Astrocyte (in vitro differentiated cells and primary cell): ENCODE measurements around the gene ZMIZ1. TPM values are rescaled to one million over a fixed set of nuclear protein-coding genes. Genes with fewer than 3 reads are reported as not detected.

Experiments used
- DNase-seq: peaks from one replicate; pipeline ENCODE4 v3.0.0-alpha.2; 2010; ENCODE audit warnings: low read depth
- FAIRE-seq: peaks from 2 replicates; lab custom pipeline; 2011; peaks lifted over from hg19 to GRCh38; lab: Jason Lieb, UNC
- H2AFZ ChIP-seq: 2 replicates; pipeline ENCODE4 v1.6.0; 2012; ENCODE audit warnings: low read depth, low read length, inconsistent platforms
- H3K27ac ChIP-seq: 2 replicates; pipeline ENCODE4 v1.5.1; 2011; ENCODE audit warnings: low read depth, low read length, inconsistent platforms
- H3K27me3 ChIP-seq: 2 replicates; pipeline ENCODE4 v1.6.0; 2011; ENCODE audit warnings: low read length, inconsistent platforms; ENCODE audit not compliant: insufficient read depth
- H3K36me3 ChIP-seq: 2 replicates; pipeline ENCODE4 v1.5.1; 2011; ENCODE audit warnings: low read length, inconsistent platforms; ENCODE audit not compliant: insufficient read depth
- H3K4me1 ChIP-seq: 2 replicates; pipeline ENCODE4 v1.5.1; 2011; ENCODE audit warnings: low read length, inconsistent platforms; ENCODE audit not compliant: insufficient read depth
- H3K4me2 ChIP-seq: 2 replicates; pipeline ENCODE4 v1.6.0; 2012; ENCODE audit warnings: low read length, inconsistent platforms
- H3K4me3 ChIP-seq: 2 replicates; pipeline ENCODE4 v1.5.1; 2011; ENCODE audit warnings: low read depth, mild to moderate bottlenecking, low read length, inconsistent platforms; ENCODE audit not compliant: insufficient read depth
- H3K79me2 ChIP-seq: 2 replicates; pipeline ENCODE4 v1.6.0; 2012; ENCODE audit warnings: mild to moderate bottlenecking, low read length, inconsistent platforms; ENCODE audit not compliant: insufficient read depth
- H3K9ac ChIP-seq: 2 replicates; pipeline ENCODE4 v1.6.0; 2012; ENCODE audit warnings: mild to moderate bottlenecking, low read length, inconsistent platforms
- H3K9me3 ChIP-seq: 2 replicates; pipeline ENCODE4 v1.5.1; 2012; ENCODE audit warnings: low read depth, mild to moderate bottlenecking, low read length, inconsistent platforms; ENCODE audit not compliant: insufficient read depth
- H4K20me1 ChIP-seq: 2 replicates; pipeline ENCODE4 v1.6.0; 2012; ENCODE audit warnings: low read length, inconsistent platforms; ENCODE audit not compliant: insufficient read depth
- H3K27ac Mint-ChIP-seq: one replicate; pipeline ENCODE4 v1.8.0; 2021; ENCODE audit warnings: mild to moderate bottlenecking, mixed read lengths; ENCODE audit not compliant: unreplicated experiment
- H3K27me3 Mint-ChIP-seq: one replicate; pipeline ENCODE4 v1.8.0; 2021; ENCODE audit warnings: low read depth, mixed read lengths; ENCODE audit not compliant: unreplicated experiment
- H3K36me3 Mint-ChIP-seq: one replicate; pipeline ENCODE4 v1.8.0; 2021; ENCODE audit warnings: low read depth, mixed read lengths; ENCODE audit not compliant: unreplicated experiment
- H3K4me1 Mint-ChIP-seq: one replicate; pipeline ENCODE4 v1.8.0; 2021; ENCODE audit warnings: low read depth, mixed read lengths; ENCODE audit not compliant: unreplicated experiment
- H3K4me3 Mint-ChIP-seq: one replicate; pipeline ENCODE4 v1.8.0; 2021; ENCODE audit warnings: mild to moderate bottlenecking, moderate library complexity, mixed read lengths; ENCODE audit not compliant: unreplicated experiment
- H3K9me3 Mint-ChIP-seq: one replicate; pipeline ENCODE4 v1.8.0; 2021; ENCODE audit warnings: mild to moderate bottlenecking, mixed read lengths; ENCODE audit not compliant: unreplicated experiment
- EZH2 ChIP-seq: IDR thresholded peaks from 2 replicates; pipeline ENCODE4 v1.6.1; 2012; ENCODE audit warnings: mild to moderate bottlenecking, low read length, inconsistent platforms; ENCODE audit not compliant: insufficient read depth
- total RNA-seq: library from RNA; stranded (reverse); gene quantifications from 2 replicates; pipeline ENCODE4 v1.2.1, GENCODE V29; 2021
- TF ChIP-seq, protein P1 (sequence below): IDR thresholded peaks from 2 replicates; pipeline ENCODE4 v1.5.1; 2011; ENCODE audit warnings: low read depth, mild to moderate bottlenecking, inconsistent platforms, low read length, moderate library complexity; ENCODE audit not compliant: insufficient read depth

ZMIZ1 gene
- total RNA-seq, 1 donor from 2014 or later, result 45.5 TPM

DNA sequence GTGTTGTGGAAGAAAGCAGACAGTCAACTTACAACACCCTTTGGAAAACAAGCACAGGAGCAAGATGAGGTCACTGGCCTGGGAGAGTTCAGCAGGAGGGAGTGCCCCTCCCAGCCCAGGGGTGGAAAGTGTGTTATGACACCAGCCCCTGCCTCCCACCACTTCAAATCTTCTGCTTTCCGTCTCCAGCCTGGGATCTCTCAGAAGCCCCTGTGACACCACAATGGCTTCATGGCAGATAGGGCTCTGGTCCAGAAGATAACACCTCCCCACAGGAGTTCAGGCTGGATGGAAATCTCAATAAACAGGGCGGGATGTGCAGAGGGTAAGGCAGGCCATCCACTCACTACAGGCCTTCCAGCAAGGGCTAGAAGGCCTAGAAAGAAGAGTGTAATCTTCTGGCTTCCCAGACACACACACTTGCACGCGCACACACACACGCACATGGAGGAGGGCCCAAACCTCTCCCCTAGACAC lies 48.7 kb upstream of the ZMIZ1 start:
- Histone ChIP-seq H3K4me1 (no peaks in the 10 kb centered on the region), H3K9me3 (no peaks in the 10 kb centered on the region), H3K9ac (no peak overlapping the region), H3K36me3 (no peaks in the 10 kb centered on the region), H3K27ac (no peak overlapping the region), H3K27me3 (peaks cover 4% of the 10 kb centered on the region), H3K79me2 (no peaks in the 10 kb centered on the region), H2AFZ (no peak overlapping the region), H3K4me3 (no peak overlapping the region), H4K20me1 (no peaks in the 10 kb centered on the region), H3K4me2 (no peak overlapping the region)
- FAIRE-seq, result no peak
- Mint-ChIP-seq H3K4me3 (no peak overlapping the region), H3K36me3 (peaks cover 5% of the 10 kb centered on the region), H3K27ac (no peak overlapping the region), H3K9me3 (peaks cover 8% of the 10 kb centered on the region), H3K27me3 (peaks cover 33% of the 10 kb centered on the region), H3K4me1 (peaks cover 4% of the 10 kb centered on the region)
- TF ChIP-seq EZH2, result no peak
- TF ChIP-seq, protein P1, sequence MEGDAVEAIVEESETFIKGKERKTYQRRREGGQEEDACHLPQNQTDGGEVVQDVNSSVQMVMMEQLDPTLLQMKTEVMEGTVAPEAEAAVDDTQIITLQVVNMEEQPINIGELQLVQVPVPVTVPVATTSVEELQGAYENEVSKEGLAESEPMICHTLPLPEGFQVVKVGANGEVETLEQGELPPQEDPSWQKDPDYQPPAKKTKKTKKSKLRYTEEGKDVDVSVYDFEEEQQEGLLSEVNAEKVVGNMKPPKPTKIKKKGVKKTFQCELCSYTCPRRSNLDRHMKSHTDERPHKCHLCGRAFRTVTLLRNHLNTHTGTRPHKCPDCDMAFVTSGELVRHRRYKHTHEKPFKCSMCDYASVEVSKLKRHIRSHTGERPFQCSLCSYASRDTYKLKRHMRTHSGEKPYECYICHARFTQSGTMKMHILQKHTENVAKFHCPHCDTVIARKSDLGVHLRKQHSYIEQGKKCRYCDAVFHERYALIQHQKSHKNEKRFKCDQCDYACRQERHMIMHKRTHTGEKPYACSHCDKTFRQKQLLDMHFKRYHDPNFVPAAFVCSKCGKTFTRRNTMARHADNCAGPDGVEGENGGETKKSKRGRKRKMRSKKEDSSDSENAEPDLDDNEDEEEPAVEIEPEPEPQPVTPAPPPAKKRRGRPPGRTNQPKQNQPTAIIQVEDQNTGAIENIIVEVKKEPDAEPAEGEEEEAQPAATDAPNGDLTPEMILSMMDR, result no peak
- DNase-seq, result no peak

- no peaks in the 10 kb centered on the region for H3K36me3 ChIP-seq
- H4K20me1 ChIP-seq, result no peaks in the 10 kb centered on the region
- H2AFZ ChIP-seq, result no peak overlapping the region
- H3K4me2 ChIP-seq, result no peak overlapping the region
- no peaks in the 10 kb centered on the region for H3K4me1 ChIP-seq
- TF ChIP-seq, protein P1, result no peak
- no peak overlapping the region for H3K4me3 Mint-ChIP-seq
- DNase-seq (no peak), FAIRE-seq (no peak)
- no peak overlapping the region for H3K9ac ChIP-seq
- H3K36me3 Mint-ChIP-seq, result peaks cover 5% of the 10 kb centered on the region
- H3K27me3 ChIP-seq, result peaks cover 4% of the 10 kb centered on the region
- H3K4me3 ChIP-seq, result no peak overlapping the region
- peaks cover 8% of the 10 kb centered on the region for H3K9me3 Mint-ChIP-seq
- no peaks in the 10 kb centered on the region for H3K79me2 ChIP-seq
- no peaks in the 10 kb centered on the region for H3K9me3 ChIP-seq
- H3K27me3 Mint-ChIP-seq, result peaks cover 29% of the 10 kb centered on the region
- no peak overlapping the region for H3K27ac Mint-ChIP-seq
- H3K4me1 Mint-ChIP-seq, result peaks cover 5% of the 10 kb centered on the region
- H3K27ac ChIP-seq, result no peak overlapping the region
Observed at GRCh38 chr10:79020605-79021004, 48.2 kb upstream of the ZMIZ1 start.

DNA sequence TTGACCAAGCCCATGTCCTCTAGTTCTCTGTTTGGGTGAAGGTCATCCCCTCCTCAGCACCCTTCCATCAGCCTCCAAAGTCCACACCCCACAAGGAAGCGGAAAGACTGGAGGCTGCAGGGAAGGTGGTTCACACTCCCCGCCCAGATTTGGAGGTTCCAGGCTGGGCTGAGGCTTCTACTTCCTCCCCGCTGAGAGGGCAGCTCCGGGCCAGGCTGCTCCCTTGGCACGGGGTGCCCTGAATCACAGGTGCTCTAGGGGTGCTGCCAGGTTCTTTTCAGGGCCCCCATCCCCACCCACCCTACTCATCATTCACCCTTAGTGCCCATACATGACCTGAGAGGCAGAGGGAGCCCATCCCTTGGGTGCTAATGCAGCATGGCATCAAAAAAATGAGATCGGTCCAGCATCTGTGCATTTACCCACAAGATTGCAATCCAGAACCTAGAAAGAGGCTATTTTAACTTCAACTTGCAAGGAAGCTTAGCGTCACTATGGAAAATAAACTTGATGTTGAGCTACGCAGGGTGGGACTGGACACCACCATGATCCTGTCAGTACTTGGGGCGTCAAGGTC lies 47.3 kb upstream of the ZMIZ1 start:
- Histone ChIP-seq H4K20me1 (no peaks in the 10 kb centered on the region), H2AFZ (no peak overlapping the region), H3K27me3 (peaks cover 4% of the 10 kb centered on the region), H3K36me3 (no peaks in the 10 kb centered on the region), H3K9me3 (no peaks in the 10 kb centered on the region), H3K79me2 (no peaks in the 10 kb centered on the region), H3K4me3 (no peak overlapping the region), H3K4me1 (no peaks in the 10 kb centered on the region), H3K4me2 (no peak overlapping the region), H3K27ac (no peak overlapping the region), H3K9ac (no peak overlapping the region)
- Mint-ChIP-seq H3K27me3 (peaks cover 30% of the 10 kb centered on the region), H3K27ac (no peak overlapping the region), H3K4me1 (peaks cover 6% of the 10 kb centered on the region), H3K36me3 (peaks cover 5% of the 10 kb centered on the region), H3K9me3 (peaks cover 8% of the 10 kb centered on the region), H3K4me3 (no peak overlapping the region)
- TF ChIP-seq EZH2, result no peak
- TF ChIP-seq, protein P1, result no peak
- DNase-seq, result no peak
- FAIRE-seq, result no peak
